ENCODE results near the gene TTC28. TPM values are rescaled to one million over a fixed set of nuclear protein-coding genes. Genes with fewer than 3 reads are reported as not detected.
A peak's percentile ranks its signal among the peaks of the same experiment; 100 is the strongest.

The TTC28 gene
- total RNA-seq, 1 donor from 2014 or later: 24.5 TPM

DNA sequence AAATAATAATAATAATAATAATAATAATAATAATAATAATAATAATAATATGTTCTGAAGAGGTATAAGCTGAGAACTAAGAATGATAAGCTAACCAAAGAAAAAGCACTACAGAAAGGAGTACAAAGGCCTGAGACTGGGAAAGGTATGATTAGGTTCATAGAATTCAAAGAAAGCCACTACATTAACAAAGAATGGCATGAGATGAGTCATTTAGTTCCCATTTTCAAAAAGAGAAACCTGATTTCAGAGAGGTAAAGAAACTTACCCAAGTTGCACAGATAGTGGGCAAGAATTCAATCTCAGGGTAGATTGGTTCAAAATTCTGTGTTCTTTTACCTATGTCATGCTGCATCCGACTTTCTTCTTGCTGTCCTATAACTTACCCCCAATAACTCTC lies 350.9 kb downstream of the TTC28 start:
- Histone ChIP-seq H3K27me3 (no peaks in the 10 kb centered on the region), H3K4me3 (no peak overlapping the region), H3K4me1 (peaks cover 2 to 12% of the 10 kb centered on the region in 2 donors), H3K9me3 (no peaks in the 10 kb centered on the region), H3K27ac (no peak overlapping the region), H3K36me3 (no peaks in the 10 kb centered on the region)
- no peak for DNase-seq (ENCODE audit: low spot score in 2 of 2)
- intact Hi-C loops (cut with DNase I): no loop called here
- TF ChIP-seq, protein P1, sequence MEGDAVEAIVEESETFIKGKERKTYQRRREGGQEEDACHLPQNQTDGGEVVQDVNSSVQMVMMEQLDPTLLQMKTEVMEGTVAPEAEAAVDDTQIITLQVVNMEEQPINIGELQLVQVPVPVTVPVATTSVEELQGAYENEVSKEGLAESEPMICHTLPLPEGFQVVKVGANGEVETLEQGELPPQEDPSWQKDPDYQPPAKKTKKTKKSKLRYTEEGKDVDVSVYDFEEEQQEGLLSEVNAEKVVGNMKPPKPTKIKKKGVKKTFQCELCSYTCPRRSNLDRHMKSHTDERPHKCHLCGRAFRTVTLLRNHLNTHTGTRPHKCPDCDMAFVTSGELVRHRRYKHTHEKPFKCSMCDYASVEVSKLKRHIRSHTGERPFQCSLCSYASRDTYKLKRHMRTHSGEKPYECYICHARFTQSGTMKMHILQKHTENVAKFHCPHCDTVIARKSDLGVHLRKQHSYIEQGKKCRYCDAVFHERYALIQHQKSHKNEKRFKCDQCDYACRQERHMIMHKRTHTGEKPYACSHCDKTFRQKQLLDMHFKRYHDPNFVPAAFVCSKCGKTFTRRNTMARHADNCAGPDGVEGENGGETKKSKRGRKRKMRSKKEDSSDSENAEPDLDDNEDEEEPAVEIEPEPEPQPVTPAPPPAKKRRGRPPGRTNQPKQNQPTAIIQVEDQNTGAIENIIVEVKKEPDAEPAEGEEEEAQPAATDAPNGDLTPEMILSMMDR (IDR thresholded peaks at IDR 0.05): no peak

DNA sequence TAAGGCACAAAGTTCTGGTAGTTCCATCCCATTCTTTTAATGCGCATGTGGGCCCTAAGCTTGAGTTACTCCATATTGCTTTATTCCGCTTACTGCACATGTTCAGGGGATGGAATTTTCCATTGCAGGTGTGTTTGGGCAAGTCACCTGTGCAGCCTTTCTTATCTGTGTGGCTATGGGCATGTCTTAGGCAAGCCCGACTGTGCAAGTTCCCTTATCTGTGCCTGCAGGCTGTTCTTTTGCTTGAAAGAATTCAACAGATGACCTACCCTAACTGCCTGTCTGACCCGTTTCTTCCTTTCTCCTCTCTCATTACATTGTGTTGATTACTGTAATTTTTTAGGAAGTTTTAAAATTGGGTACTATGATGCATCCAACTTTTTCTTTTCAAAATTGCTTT lies 363.6 kb downstream of the TTC28 start:
- Histone ChIP-seq H3K27me3 (no peaks in the 10 kb centered on the region), H3K27ac (no peak overlapping the region), H3K9me3 (no peaks in the 10 kb centered on the region), H3K4me3 (no peak overlapping the region), H3K36me3 (no peaks in the 10 kb centered on the region), H3K4me1 (peaks cover 2 to 3% of the 10 kb centered on the region in 2 donors)
- intact Hi-C loops (cut with DNase I): no loop called here
- DNase-seq (ENCODE audit: low spot score in 2 of 2): no peak
- TF ChIP-seq, protein P1 (IDR thresholded peaks at IDR 0.05): no peak

- TF ChIP-seq, protein P1 (IDR thresholded peaks at IDR 0.05): no peak
- no peak overlapping the region for H3K27ac ChIP-seq
Observed at GRCh38 chr22:28314959-28315358, 364.7 kb downstream of the TTC28 start.

DNA sequence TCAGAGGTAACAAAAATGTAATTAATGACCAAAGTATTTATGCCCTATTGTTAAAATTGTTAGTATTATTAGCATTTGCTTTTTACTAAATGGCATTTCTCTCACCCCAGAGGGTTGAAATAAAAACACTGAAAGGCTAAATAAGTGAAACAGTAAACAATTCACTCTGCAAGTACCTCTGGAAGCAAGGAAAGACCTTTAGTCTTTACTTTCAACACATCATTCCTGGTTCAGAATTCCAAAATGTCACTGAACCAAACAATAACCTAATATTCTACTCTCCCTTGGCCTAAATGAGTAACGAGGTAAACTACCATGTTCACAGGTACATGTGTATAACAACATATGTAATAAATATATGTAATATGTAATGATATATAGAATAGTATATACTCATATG lies 369.3 kb downstream of the TTC28 start:
- no peak for DNase-seq (ENCODE audit: low spot score in 2 of 2)
- Histone ChIP-seq H3K27ac (no peak overlapping the region), H3K36me3 (no peaks in the 10 kb centered on the region), H3K9me3 (no peaks in the 10 kb centered on the region), H3K4me1 (peaks cover 0 to under 1% of the 10 kb centered on the region in 2 donors), H3K27me3 (no peaks in the 10 kb centered on the region), H3K4me3 (no peak overlapping the region)
- TF ChIP-seq, protein P1 (IDR thresholded peaks at IDR 0.05): no peak
- intact Hi-C loops (cut with DNase I): no loop called here

More at GRCh38 chr22:28314959-28315358, 364.7 kb downstream of the TTC28 start:
- Histone ChIP-seq H3K27me3 (no peaks in the 10 kb centered on the region), H3K36me3 (no peaks in the 10 kb centered on the region), H3K4me3 (no peak overlapping the region), H3K4me1 (no peaks in the 10 kb centered on the region), H3K9me3 (no peaks in the 10 kb centered on the region)
- no peak for DNase-seq (ENCODE audit: low spot score in 2 of 2)
- intact Hi-C loops (cut with DNase I): no loop called here

DNA sequence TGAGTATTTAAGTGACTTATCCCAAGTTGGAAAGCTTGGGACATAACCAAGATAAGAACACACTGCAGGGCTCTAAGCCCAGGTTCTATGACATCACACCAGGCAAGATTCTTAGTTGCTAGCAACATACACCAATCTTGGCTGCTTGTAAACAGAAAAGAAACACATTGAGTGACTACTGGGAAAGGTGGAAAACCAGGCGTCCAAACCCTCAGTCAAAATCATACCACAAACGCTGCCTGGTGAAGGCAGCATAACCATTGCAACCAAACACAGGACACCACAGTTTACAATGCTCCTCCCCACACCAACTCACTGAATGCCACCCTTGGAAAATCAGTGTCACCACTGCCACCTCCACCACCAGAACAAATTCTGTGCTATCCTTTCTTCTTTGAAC lies 379.9 kb downstream of the TTC28 start:
- peak overlapping the region in 1 of 2 donors; percentile 13 for H3K27ac ChIP-seq
- no peak for DNase-seq (ENCODE audit: low spot score in 2 of 2)
- TF ChIP-seq, protein P1 (IDR thresholded peaks at IDR 0.05): no peak
- no peak overlapping the region for H3K4me3 ChIP-seq
- H3K9me3 ChIP-seq: no peaks in the 10 kb centered on the region
- H3K4me1 ChIP-seq: no peaks in the 10 kb centered on the region
- H3K27me3 ChIP-seq: no peaks in the 10 kb centered on the region
- intact Hi-C loops (cut with DNase I): no loop called here
- no peaks in the 10 kb centered on the region for H3K36me3 ChIP-seq

GRCh38 chr22:28299309-28299708 lies 380.3 kb downstream of the TTC28 start:
- no peak overlapping the region for H3K4me3 ChIP-seq
- no peaks in the 10 kb centered on the region for H3K27me3 ChIP-seq
- no peaks in the 10 kb centered on the region for H3K9me3 ChIP-seq
- no peak for DNase-seq (ENCODE audit: low spot score in 2 of 2)
- H3K36me3 ChIP-seq: no peaks in the 10 kb centered on the region
- TF ChIP-seq, protein P1 (IDR thresholded peaks at IDR 0.05): no peak
- no peaks in the 10 kb centered on the region for H3K4me1 ChIP-seq
- intact Hi-C loops (cut with DNase I): no loop called here
- no peak overlapping the region for H3K27ac ChIP-seq
